Stimulated activated CD4-positive, alpha-beta T cell treated with anti-CD3 and anti-CD28 coated beads, Interleukin-12 subunit alpha, Interleukin-12 subunit beta, amount 100 ng/mL, for 4 hours (primary cell): ENCODE data around the gene ZNF598.

Source experiments
- DNase-seq: peaks from one replicate; pipeline ENCODE4 v3.0.0-alpha.2; 2020

Gene ZNF598

GRCh38 chr16:2009791-2010510 lies at the start of gene ZNF598:
Gene ZNF598 (minus strand): TSS chr16:2009821.
- peak; percentile 80 for DNase-seq

GRCh38 chr16:2058872-2059271 lies 49.3 kb upstream of the ZNF598 start:
- no peak for DNase-seq

- no peak for DNase-seq
Measured at GRCh38 chr16:2058420-2058819, 48.8 kb upstream of the ZNF598 start.

- no peak for DNase-seq
Measured at GRCh38 chr16:2057438-2057837, 47.8 kb upstream of the ZNF598 start.

- DNase-seq, result no peak
Measured at GRCh38 chr16:2056681-2057407, 47.2 kb upstream of the ZNF598 start.

- DNase-seq, result no peak
Measured at GRCh38 chr16:2056077-2056476, 46.5 kb upstream of the ZNF598 start.

DNA sequence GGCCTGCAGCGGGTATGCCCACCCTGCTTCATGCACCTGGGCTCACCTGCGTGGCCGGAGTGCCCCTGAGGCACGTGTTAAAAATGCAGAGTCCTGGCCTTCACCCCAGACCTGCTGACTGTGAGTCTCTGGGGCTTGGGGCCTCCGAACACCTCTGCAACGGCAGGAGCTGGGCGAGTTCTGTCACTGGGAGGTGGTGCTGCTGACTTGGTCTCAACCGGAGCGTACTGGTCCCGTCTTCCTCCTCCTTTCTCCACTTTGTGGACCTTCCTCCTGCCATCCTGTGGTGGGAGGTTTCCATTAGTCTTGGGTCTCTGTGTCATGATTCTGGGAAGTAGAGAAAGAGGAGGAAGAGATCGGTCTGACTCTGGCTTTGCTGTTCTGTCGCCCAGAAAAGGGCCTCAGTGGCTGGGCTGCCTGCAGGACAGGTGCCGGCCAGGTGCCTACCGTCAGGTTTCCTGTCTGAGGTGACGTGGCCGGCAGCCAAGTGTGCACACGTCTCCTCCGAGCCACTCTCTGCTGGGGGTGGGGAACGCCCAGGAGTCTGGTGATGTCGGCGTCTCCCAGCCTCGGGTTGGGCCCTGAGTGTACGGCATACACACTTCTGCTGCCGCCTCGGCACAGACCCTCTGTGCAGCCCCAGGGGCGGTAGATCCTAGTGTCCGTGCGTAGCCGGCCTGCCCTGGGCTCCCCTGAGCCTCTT lies 45.1 kb upstream of the ZNF598 start:
- no peak for DNase-seq

GRCh38 chr16:2053897-2054296 lies 44.3 kb upstream of the ZNF598 start:
- DNase-seq, result no peak

- no peak for DNase-seq
Measured at GRCh38 chr16:2053211-2053610, 43.6 kb upstream of the ZNF598 start.

- no peak for DNase-seq
Measured at GRCh38 chr16:2048116-2048543, 38.5 kb upstream of the ZNF598 start.

DNA sequence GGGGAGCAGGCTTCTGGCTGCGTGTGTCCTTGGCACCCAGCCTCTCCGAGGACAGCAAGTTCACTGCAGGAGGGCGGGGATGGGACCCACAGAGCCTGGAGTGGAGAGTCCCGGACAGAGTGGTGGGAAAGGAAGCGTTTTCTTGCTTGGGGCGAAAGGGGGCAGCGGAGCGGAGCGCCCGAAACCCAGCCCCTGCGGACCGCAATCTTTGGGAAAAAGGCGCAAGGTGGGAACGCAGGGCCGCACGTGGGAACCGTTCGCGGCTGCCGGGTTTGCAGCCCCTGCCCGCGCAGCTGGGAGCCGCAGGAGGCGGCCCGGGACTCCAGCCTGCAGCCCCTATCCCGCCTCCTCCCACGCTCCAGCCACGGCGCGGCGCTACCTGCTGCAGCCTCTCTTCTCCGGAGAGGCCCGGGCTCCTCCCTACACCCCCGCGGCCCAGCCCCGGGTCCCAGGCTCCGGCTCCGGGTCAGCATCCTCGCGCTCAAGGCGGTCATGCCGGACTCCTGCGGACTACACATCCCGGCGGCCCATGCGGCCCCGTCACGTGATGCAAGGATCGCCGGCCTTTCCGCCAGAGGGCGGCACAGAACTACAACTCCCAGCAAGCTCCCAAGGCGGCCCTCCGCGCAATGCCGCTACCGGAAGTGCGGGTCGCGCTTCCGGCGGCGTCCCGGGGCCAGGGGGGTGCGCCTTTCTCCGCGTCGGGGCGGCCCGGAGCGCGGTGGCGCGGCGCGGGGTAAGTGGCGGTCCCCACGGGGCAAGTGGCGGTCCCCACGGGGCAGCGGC lies 37.9 kb upstream of the ZNF598 start, which contains the start of the genes NTHL1 and TSC2:
Gene NTHL1 (minus strand): TSS at position 505 of the 786 bp plus-strand sequence. CDS start 11 bp downstream, at position 494.
Gene TSC2 (plus strand): TSS at position 656 of the 786 bp plus-strand sequence. CDS start 631 bp downstream, outside the sequence.
- peak; percentile 92 for DNase-seq

GRCh38 chr16:2046893-2047329 lies 37.3 kb upstream of the ZNF598 start:
- DNase-seq, result no peak

GRCh38 chr16:2045965-2046892 lies 36.6 kb upstream of the ZNF598 start:
- DNase-seq, result no peak

DNA sequence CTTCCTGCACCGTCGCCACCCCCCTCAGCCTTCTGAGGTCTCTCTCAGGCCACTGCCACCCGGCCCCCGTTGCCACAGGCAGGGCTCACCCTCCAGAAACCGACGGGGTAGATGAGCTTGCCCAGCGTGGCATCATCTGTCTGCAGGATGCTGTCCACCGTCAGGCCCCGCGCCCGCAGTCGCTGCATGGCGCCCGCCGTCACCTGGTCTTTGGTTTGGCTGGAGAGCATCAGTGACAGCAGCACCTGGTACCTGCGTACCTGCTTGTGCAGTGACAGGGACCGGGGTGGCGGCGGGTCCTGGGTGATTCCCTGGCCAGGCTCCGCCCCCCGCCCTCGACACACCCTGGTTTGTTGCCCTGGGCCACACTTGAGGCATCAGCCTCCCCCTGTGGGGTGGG lies 34.9 kb upstream of the ZNF598 start:
- DNase-seq, result no peak

DNA sequence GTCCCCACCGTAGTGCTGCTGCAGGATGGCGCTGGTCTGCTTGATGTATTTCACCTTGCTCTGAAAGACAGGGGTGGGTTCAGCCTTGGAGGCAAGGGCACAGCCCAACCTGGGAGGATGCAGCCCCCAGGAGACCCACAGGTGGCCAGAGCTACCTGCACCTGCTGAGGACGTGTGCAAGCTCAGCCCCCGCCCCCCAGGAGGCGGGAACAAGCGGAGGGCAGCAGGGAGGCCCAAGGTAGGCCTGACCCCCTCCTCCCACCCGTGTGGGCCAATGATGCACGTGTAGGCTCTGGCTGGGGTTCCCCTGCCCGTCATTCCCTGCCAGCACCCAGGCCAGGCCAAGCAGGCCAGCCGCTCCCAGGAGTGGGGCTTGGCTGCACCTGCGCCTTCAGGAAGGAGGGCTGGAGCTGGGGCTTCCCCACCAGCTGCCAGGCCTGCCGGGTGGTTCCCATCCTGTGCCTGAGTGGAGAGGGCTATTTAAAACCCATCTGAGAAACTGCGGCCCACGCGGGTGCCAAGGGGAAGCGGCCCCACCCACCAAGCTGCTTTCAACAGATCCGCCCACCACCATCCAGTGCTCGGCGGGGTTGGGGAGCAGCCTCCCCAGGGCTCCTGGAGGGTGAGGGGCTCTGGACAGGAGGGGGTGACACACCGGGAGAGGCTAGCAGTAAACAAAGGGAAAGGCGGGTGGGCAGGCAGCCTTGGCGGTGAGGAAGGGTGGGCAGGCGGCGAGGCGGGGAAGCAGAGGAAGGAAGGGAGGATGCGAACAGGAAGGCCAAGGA lies 34.2 kb upstream of the ZNF598 start:
- DNase-seq, result no peak

GRCh38 chr16:2042986-2043666 lies 33.5 kb upstream of the ZNF598 start:
- DNase-seq, result no peak

GRCh38 chr16:2042171-2042985 lies 32.8 kb upstream of the ZNF598 start:
- no peak for DNase-seq

GRCh38 chr16:2040787-2041522 lies 31.3 kb upstream of the ZNF598 start:
- no peak for DNase-seq
